Epithelial cell of proximal tubule (primary cell): ENCODE results near the gene ABI3. TPM values are rescaled to one million over a fixed set of nuclear protein-coding genes. Genes with fewer than 3 reads are reported as not detected.

Experiments used
- DNase-seq: peaks from one replicate; pipeline ENCODE4 v3.0.0-alpha.2; 2011; ENCODE audit warnings: low read depth
- H3K4me3 ChIP-seq: 2 replicates; pipeline ENCODE4 v1.5.1; 2011; ENCODE audit warnings: low read depth, mild to moderate bottlenecking, low read length
- total RNA-seq: library from RNA; depleted of rRNA; stranded (reverse); fragments of >200 nt; gene quantifications from 2 replicates; pipeline ENCODE4 v1.2.3, GENCODE V29; 2015
- TF ChIP-seq, protein P1 (sequence below): conservative IDR thresholded peaks from 2 replicates; pipeline ENCODE4 v1.5.1; 2012; ENCODE audit warnings: low read depth, mild to moderate bottlenecking, low read length

The ABI3 gene
- total RNA-seq, 1 donor from 2014 or later = 0.86 TPM

GRCh38 chr17:49191917-49192741 lies 18.4 kb upstream of the ABI3 start:
- peak; percentile 43 for DNase-seq
- TF ChIP-seq, protein P1, sequence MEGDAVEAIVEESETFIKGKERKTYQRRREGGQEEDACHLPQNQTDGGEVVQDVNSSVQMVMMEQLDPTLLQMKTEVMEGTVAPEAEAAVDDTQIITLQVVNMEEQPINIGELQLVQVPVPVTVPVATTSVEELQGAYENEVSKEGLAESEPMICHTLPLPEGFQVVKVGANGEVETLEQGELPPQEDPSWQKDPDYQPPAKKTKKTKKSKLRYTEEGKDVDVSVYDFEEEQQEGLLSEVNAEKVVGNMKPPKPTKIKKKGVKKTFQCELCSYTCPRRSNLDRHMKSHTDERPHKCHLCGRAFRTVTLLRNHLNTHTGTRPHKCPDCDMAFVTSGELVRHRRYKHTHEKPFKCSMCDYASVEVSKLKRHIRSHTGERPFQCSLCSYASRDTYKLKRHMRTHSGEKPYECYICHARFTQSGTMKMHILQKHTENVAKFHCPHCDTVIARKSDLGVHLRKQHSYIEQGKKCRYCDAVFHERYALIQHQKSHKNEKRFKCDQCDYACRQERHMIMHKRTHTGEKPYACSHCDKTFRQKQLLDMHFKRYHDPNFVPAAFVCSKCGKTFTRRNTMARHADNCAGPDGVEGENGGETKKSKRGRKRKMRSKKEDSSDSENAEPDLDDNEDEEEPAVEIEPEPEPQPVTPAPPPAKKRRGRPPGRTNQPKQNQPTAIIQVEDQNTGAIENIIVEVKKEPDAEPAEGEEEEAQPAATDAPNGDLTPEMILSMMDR = peak; percentile 34
- H3K4me3 ChIP-seq = peak overlapping the region; percentile 69

DNA sequence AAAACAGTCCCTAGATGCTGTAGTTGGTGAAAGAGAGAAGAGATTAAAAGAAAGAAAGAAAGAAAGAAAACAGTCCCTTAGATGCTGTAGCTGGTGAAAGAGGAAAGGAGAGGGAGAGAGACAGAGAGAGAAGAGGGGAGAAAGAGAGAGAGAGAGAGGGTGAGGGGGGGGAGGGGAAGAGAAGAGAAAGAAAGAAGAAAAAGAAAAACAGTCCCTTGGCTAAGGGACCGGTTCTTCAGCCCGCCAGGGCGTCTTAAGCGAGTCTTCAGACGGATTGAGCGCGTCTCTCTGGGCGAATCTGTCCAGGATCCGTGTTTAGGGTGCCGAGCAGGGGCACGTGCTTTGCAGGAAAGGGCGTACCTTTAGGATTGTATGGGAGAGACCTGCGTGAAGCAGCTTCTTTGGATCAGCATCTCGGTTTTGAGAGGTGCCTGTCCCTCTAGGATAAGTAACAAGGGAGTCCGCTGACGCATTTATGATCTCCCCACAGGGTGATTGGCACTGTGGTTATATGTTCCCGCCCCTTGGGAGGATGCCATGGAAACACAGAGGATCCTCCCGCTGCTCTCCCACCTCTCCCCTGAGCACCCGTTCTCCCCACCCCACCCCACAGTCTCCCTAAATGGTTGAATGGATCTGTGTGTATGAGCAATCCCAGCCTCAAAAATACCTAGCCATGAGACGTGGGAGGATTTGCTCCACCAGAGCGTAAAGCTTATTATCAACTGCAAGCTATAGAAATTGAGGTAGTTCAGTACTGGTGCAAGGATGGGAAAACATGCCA lies 16.8 kb upstream of the ABI3 start:
- TF ChIP-seq, protein P1 = no peak
- peak overlapping the region; percentile 69 for H3K4me3 ChIP-seq
- peak; percentile 97 for DNase-seq

GRCh38 chr17:49194297-49194607 lies 16.3 kb upstream of the ABI3 start:
- no peak for DNase-seq
- TF ChIP-seq, protein P1 = no peak
- H3K4me3 ChIP-seq = no peak overlapping the region

- no peak for DNase-seq
- TF ChIP-seq, protein P1 = no peak
Measured at GRCh38 chr17:49195751-49196150, 14.8 kb upstream of the ABI3 start.

DNA sequence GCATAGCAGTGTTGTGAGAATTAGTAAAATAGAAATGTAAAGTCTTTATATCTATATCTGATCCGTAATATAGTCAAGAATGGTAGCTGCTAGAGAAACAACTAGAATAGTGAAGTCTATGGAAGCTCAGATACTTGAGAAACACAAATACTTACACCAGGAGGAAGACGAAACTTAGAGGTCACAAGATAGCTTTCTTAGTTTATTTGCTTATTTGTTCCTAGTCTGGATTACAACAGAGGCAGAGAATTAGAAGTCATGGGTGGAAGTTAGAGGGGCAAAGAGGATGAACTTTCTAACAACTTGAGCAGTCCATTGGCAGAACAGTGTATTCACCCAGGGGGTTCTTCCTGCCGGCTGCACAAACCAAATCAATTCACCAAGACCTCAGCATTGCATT lies 14.0 kb upstream of the ABI3 start:
- TF ChIP-seq, protein P1 = no peak
- H3K4me3 ChIP-seq = no peak overlapping the region
- no peak for DNase-seq

More at GRCh38 chr17:49195751-49196150, 14.8 kb upstream of the ABI3 start:
- no peak overlapping the region for H3K4me3 ChIP-seq

- DNase-seq = no peak
- H3K4me3 ChIP-seq = no peak overlapping the region
- TF ChIP-seq, protein P1 = no peak
Measured at GRCh38 chr17:49197346-49197998, 13.0 kb upstream of the ABI3 start.
